Stomach (tissue), 9 donors: ENCODE measurements around the gene RSRC1. TPM values are rescaled to one million over a fixed set of nuclear protein-coding genes. Genes with fewer than 3 reads are reported as not detected.

Experiments used
- DNase-seq, 2 donors: peaks; one replicate each; pipeline versions ENCODE4 v3.0.0 to v3.0.0-alpha.2; 2013 to 2019
- H3K27ac ChIP-seq, 5 donors: fragments of 200-600 bp in 4 of 5; sonication (generic) in 4 of 5; one replicate each; pipeline ENCODE4 v1.5.1; 2013 to 2019; ENCODE audit warnings: mild to moderate bottlenecking in 1 of 5, moderate library complexity in 1 of 5
- H3K27me3 ChIP-seq, 3 donors: fragments of 200-600 bp; sonication (generic); one replicate each; pipeline ENCODE4 v1.5.1; 2017 to 2019; ENCODE audit warnings: mixed run types in 1 of 3
- H3K36me3 ChIP-seq, 4 donors: fragments of 200-600 bp; sonication (generic); 1 replicate in 3 of 4; 2 replicates in 1 of 4; pipeline ENCODE4 v1.5.1; 2016 to 2019
- H3K4me1 ChIP-seq, 4 donors: fragments of 200-600 bp; sonication (generic); one replicate each; pipeline ENCODE4 v1.5.1; 2016 to 2019
- H3K4me3 ChIP-seq, 4 donors: fragments of 200-600 bp; sonication (generic) in 3 of 4; one replicate each; pipeline ENCODE4 v1.5.1; 2016 to 2019; ENCODE audit warnings: mild to moderate bottlenecking in 1 of 4
- H3K9me3 ChIP-seq, 4 donors: fragments of 200-600 bp; sonication (generic); one replicate each; pipeline ENCODE4 v1.5.1; 2016 to 2019
- CTCF ChIP-seq, 7 experiments: fragments of 450-650 bp in 4 of 7; fragments of 200-600 bp in 3 of 7; sonication (generic) in 3 of 7; IDR thresholded peaks; one replicate each; pipeline ENCODE4 v1.5.1; 2016 to 2019; ENCODE audit warnings: antibody characterized with exemption in 7 of 7, control low read depth in 2 of 7, mild to moderate bottlenecking in 1 of 7
- EP300 ChIP-seq: sonication (generic); formaldehyde crosslinking; IDR thresholded peaks from one replicate; pipeline ENCODE4 v1.6.1; 2017; ENCODE audit warnings: antibody characterized with exemption
- POLR2A ChIP-seq, 4 donors: fragments of 450-650 bp; IDR thresholded peaks; one replicate each; pipeline ENCODE4 v1.6.1; 2016; ENCODE audit warnings: antibody characterized with exemption in 4 of 4, control low read depth in 2 of 4, mild to moderate bottlenecking in 1 of 4, moderate library complexity in 1 of 4
- POLR2AphosphoS5 ChIP-seq, 3 donors: sonication (generic); formaldehyde crosslinking; IDR thresholded peaks; one replicate each; pipeline ENCODE4 v1.6.1; 2016; ENCODE audit warnings: antibody characterized with exemption in 3 of 3
- WGBS, 5 donors: extraction: QIAGEN DNeasy Blood & Tissue Kit in 3 of 5; methylation state at CpG; one replicate each; pipeline versions ENCODE4 v1.1.5 to v1.1.7; 2013 to 2018; 5-methylcytosine and 5-hydroxymethylcytosine counted together
- intact Hi-C: fragments of 100-400 bp; cut with DNase I; formaldehyde crosslinking; loops from one replicate; pipeline ENCODE4 v1.15.1; 2023; ENCODE audit warnings: low total_unique reads
- polyA plus RNA-seq, 3 donors: library from polyadenylated mRNA; stranded (reverse); fragments of 200-250 nt; gene quantifications; one replicate each; pipeline ENCODE4 v1.2.3, GENCODE V29; 2013
- total RNA-seq, 5 donors: library from RNA; depleted of rRNA; stranded (reverse); fragments of >200 nt; gene quantifications; one replicate each; pipeline versions ENCODE4 v1.1.0 to v1.2.3, GENCODE V29; 2014 to 2016
- donor health status: healthy with polysubstance abuse.
- donor health status: Bipolar disorder and iron deficiency.
- donor health status: healthy.

The RSRC1 gene
- total and polyA plus RNA-seq, 8 donors: 1.7 to 502 (median 12.0) TPM

- H3K4me1 ChIP-seq: no peaks in the 10 kb centered on the region
- peaks cover 0 to 7% (median 0%) of the 10 kb centered on the region in 4 donors for H3K36me3 ChIP-seq
- H3K27me3 ChIP-seq: no peaks in the 10 kb centered on the region
- intact Hi-C loops: no loop called here
- no peak overlapping the region for H3K27ac ChIP-seq
- peaks cover 6 to 40% (median 25%) of the 10 kb centered on the region in 4 donors for H3K9me3 ChIP-seq
- no peak overlapping the region for H3K4me3 ChIP-seq
- DNase-seq: no peak
- TF ChIP-seq CTCF (IDR thresholded peaks at IDR 0.05) (no peak), POLR2AphosphoS5 (IDR thresholded peaks at IDR 0.05) (no peak), EP300 (no peak), POLR2A (IDR thresholded peaks at IDR 0.05) (no peak)
Measured at GRCh38 chr3:158264894-158265293, 155.0 kb downstream of the RSRC1 start.

DNA sequence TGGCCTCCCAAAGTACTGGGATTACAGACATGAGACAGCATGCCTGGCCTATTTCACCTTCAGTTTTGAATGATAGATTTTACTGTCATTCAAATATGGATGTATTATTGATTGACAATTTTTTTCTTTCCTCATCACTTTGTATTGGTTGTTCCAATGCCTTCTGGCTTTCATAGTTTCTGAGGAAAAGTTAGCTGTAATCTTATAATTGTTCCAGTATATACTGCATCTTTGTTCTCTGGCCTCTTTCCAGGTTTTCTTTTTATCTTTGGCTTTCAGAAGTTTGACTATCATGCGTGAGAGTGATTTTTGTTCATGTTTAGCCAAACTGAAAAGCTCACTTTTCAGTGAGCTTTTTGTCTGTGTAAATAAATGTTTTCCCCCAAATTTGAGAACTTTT, 157.1 kb downstream of the RSRC1 start:
- WGBS, 5 donors: 96 to 100% (median 98%) methylated on average over 1 of the region's 1 CpG
- no peaks in the 10 kb centered on the region for H3K27me3 ChIP-seq
- peaks cover 0 to 7% (median 0%) of the 10 kb centered on the region in 4 donors for H3K36me3 ChIP-seq
- H3K4me3 ChIP-seq: no peak overlapping the region
- no peaks in the 10 kb centered on the region for H3K4me1 ChIP-seq
- intact Hi-C loops: no loop called here
- no peak for TF ChIP-seq POLR2AphosphoS5 (IDR thresholded peaks at IDR 0.05)
- no peak for TF ChIP-seq EP300
- TF ChIP-seq CTCF (IDR thresholded peaks at IDR 0.05): no peak
- TF ChIP-seq POLR2A (IDR thresholded peaks at IDR 0.05): no peak
- peaks cover 6 to 40% (median 25%) of the 10 kb centered on the region in 4 donors for H3K9me3 ChIP-seq
- no peak overlapping the region for H3K27ac ChIP-seq
- no peak for DNase-seq

- Histone ChIP-seq H3K27me3 (no peaks in the 10 kb centered on the region), H3K4me3 (no peak overlapping the region), H3K27ac (no peak overlapping the region), H3K36me3 (peaks cover 0 to 11% (median 2%) of the 10 kb centered on the region in 4 donors), H3K9me3 (peaks cover 6 to 35% (median 23%) of the 10 kb centered on the region in 4 donors), H3K4me1 (no peaks in the 10 kb centered on the region)
- TF ChIP-seq CTCF (IDR thresholded peaks at IDR 0.05): no peak
- no peak for TF ChIP-seq POLR2A (IDR thresholded peaks at IDR 0.05)
- TF ChIP-seq POLR2AphosphoS5 (IDR thresholded peaks at IDR 0.05): no peak
- no peak for TF ChIP-seq EP300
- 77 to 90% (median 83%) methylated on average over 4 of the region's 4 CpGs for WGBS, 5 donors
- intact Hi-C loops: no loop called here
- DNase-seq: no peak
Measured at GRCh38 chr3:158269942-158270341, 160.1 kb downstream of the RSRC1 start.

DNA sequence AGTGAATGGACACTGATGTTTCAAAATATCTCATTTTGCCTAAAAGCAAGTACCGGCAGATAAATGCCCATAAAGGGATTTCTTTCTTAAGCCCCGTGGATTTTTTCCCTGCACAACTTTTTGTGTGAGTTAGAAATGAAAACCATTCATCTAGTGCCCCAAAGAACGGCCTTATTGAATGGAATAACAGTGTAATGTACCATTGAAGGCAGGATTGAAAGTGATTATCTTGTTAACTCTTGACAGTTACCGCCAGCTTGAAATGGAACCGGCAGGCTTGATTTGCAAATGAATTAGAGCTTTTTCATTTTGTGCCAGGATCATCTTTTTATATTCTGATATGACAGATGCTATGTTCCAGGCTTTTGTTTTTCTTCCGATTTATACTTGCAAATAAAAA, 162.2 kb downstream of the RSRC1 start:
- TF ChIP-seq CTCF (IDR thresholded peaks at IDR 0.05): no peak
- intact Hi-C loops: no loop called here
- H3K9me3 ChIP-seq: peaks cover 2 to 18% (median 10%) of the 10 kb centered on the region in 4 donors

More for the DNA sequence above, 162.2 kb downstream of the RSRC1 start:
- Histone ChIP-seq H3K36me3 (peaks cover 0 to 10% (median 4%) of the 10 kb centered on the region in 4 donors), H3K4me1 (no peaks in the 10 kb centered on the region), H3K27me3 (no peaks in the 10 kb centered on the region), H3K27ac (no peak overlapping the region), H3K4me3 (no peak overlapping the region)
- no peak for DNase-seq
- 79 to 87% (median 82%) methylated on average over 6 of the region's 6 CpGs for WGBS, 5 donors
